ENCODE results near the gene UBE2F.

The UBE2F gene

DNA sequence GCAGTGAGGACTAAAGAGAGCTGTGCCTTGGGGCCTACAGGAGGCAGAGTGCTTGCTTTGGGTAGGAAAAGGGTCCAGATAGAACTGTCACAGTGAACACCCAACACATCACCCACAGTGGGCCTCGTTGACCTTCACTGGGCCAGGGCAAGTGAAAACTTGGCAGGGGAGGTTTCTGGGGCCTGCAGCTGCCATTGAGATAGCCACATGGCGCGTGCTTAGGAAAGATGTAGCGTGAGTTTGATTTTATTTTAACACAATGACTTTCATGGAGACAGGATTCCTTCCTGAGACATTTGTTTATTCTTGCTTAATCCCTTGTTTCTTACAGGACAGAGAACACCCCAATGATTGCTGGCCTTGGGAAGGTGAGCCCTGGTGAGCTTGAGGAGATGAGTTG, 124.1 kb downstream of the UBE2F start:
- TF ChIP-seq CTCF (IDR thresholded peaks at IDR 0.05; ENCODE audit: insufficient read depth, low read depth, low read length, missing control alignments): no peak
- DNase-seq (ENCODE audit: low read depth): no peak
- H3K4me3 ChIP-seq (ENCODE audit: low read length): no peak overlapping the region

DNA sequence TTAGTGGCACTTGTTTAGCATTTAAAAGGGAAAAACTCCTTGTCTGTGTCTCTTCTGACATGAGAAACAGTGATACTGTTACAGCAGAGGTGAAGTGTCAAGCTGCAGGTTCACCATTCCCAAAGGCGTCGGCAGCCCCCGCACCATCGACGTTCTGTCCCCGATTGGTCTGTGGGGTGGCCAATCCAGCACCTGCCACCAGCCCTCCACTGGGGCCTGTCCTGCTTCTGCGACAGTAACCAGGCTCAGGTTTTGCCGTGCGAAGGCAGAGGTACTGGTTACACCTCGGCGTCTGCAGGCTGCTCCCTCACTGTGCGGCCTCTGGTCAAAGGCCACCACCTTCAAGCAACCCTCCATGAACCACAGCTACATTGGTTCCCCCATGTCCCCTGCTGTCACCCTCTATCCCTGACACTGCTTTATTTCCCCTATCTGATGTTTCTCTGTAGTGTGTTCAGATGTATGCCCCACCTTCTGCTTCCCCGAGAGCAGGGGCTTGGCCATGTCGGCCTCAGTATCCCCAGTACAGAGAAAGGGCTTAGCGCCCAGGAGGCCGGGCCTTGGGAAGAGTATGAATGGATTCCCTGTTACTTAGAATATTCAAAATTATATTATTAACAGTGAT, 124.7 kb downstream of the UBE2F start:
- no peak for DNase-seq (ENCODE audit: low read depth)
- H3K4me3 ChIP-seq (ENCODE audit: low read length): no peak overlapping the region
- TF ChIP-seq CTCF (IDR thresholded peaks at IDR 0.05; ENCODE audit: insufficient read depth, low read depth, low read length, missing control alignments): no peak

Data from epithelial cell of esophagus (primary cell).